Endometrial microvascular endothelial cells (primary cell): ENCODE data around the gene TMEM222. TPM values are rescaled to one million over a fixed set of nuclear protein-coding genes. Genes with fewer than 3 reads are reported as not detected.

Experiments
- in situ Hi-C: cut with HindIII; loops from 2 replicates; pipeline ENCODE4 v1.10.0; 2017; ENCODE audit warnings: low sequenced_read_pairs, low pct_unique_long_range_greater_than_20kb; ENCODE audit errors: inconsistent ontology term
- total RNA-seq: library from RNA; depleted of rRNA; stranded (reverse); fragments of >200 nt; gene quantifications from one replicate; pipeline ENCODE4 v1.2.3, GENCODE V29; 2015; ENCODE audit errors: inconsistent ontology term

TMEM222 gene
- total RNA-seq, 1 donor from 2014 or later = 29.5 TPM

DNA sequence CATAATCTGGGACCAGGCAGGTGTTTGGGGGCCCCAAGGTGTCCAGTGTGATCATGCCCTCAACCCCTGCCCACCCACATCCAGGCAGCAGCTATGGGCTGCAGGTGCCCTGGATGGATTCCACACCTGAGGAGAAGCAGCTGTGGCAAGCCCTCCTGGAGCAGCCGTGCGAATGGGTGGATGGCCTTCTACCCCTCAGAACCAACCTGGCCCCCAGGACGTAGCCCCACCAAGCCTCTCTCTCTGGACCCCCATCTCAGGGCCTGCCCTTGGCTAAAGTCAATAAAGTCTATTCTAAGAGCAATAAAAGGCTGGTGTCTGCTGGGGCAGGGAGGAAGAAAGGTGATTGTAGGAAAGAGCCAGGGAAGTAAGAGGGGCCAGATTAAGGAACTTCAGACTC lies 31.7 kb downstream of the TMEM222 start:
- in situ Hi-C loops = no loop called here

- in situ Hi-C loops = no loop called here
Observed at GRCh38 chr1:27355683-27356082, 33.7 kb downstream of the TMEM222 start.

GRCh38 chr1:27356277-27356618 lies 34.3 kb downstream of the TMEM222 start:
- in situ Hi-C loops = no loop called here

DNA sequence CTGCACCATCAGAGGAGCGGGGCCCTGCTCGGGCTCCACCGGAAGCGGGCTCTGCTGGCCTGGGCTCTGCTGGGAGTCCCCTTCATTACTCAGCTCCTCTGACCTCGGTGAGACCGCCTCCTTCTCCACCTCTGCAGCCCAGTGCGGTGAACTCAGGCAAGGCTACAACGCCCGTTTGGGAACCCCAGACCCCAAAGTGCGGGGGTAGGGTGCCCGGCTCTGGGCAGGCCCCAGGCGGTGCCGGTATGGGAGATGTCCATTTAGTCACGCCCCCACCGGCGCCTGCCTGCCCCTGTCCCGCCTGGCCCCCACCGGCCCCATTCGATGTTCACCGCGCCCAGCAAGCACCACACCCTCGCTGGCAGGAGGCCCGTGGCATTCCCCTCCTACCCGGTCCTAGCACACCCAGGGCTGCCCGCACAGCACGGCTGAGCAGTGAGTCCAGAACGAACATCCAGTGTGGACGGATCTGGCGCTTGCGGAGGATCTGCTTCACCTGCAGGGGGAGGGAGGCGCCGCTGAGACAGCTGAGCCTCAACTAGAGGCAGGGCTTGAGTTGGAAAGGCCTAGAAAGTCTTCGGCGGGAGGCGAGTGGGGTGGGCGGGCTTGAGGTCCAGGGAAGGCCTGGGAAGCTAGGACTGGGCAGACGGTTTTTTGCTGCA lies 34.8 kb downstream of the TMEM222 start:
- in situ Hi-C loops = no loop called here

- in situ Hi-C loops = no loop called here
Observed at GRCh38 chr1:27357281-27358037, 35.5 kb downstream of the TMEM222 start.

GRCh38 chr1:27358038-27358927 lies 36.3 kb downstream of the TMEM222 start:
- in situ Hi-C loops = no loop called here

DNA sequence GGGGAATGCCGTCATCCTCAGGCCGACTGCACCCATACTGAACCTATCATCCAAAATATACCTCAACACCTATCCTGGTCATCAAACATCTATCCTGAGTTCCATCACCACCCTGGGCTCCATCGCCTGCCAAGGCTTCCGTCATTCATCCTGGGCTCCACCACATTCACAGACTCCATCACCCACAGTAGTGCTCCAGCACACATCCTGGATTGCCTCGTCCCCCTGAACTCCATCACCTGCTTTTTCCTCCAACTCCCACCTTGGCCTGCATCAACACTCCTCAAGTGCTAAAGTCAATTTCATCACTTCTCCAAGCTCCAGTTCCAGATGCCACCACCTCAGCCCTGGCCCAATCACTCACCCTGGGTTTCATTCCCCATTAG lies 37.0 kb downstream of the TMEM222 start:
- in situ Hi-C loops = no loop called here

- in situ Hi-C loops = no loop called here
Observed at GRCh38 chr1:27359822-27360158, 37.8 kb downstream of the TMEM222 start.

GRCh38 chr1:27360159-27361043 lies 38.4 kb downstream of the TMEM222 start:
- in situ Hi-C loops = no loop called here

DNA sequence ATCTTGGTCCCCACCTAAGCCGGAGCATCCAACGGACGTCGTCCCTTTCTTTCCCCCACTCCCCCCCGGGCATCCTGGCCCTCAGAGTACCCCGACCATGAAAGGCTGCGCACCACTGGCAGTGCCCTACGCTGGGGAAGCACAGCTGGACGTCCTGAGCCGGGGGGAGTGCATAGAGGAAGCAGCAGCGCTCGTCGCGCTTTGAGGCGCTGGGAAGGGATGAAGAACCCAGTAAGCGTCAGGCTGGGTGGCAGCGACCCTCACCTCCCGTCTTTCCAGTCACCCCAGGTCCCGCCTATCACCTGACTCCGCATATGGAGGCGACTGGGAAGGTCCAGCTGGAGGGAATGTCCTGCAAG lies 39.1 kb downstream of the TMEM222 start:
- in situ Hi-C loops = no loop called here

- in situ Hi-C loops = no loop called here
Observed at GRCh38 chr1:27361553-27361952, 39.6 kb downstream of the TMEM222 start.

- in situ Hi-C loops = no loop called here
Observed at GRCh38 chr1:27363766-27364695, 42.1 kb downstream of the TMEM222 start.

DNA sequence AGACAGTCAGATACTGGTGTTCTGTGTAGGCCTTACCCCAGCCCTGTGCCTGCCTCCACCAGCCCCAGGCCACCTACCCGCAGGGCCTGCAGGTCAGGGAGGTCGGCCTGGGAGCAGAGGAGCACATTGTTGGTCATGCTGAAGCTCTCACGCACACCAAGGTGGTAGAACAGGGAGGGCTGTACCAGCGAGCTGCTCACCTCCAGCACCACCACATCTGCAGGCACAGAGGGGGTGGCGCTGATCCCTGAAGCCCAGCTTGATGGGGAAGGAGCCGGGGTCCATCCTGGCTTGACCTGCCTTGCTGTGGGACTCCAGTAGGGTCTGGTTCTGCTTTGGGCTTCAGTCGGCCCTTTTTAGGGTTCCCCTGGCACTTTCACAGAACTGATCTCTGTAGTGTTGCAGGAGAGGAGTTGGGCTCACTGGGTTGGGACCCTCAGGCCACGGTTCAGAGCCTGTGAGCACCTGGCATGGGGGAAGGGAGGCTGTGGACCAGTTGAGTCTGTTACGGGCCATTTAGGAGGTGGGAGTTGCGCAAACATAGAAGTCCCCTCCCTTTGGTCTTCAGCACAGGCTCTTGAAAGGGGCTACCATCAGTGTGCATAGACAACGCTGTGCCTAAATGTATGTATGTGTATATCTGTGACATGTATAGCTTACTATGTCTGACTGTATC lies 42.9 kb downstream of the TMEM222 start:
- in situ Hi-C loops = no loop called here

DNA sequence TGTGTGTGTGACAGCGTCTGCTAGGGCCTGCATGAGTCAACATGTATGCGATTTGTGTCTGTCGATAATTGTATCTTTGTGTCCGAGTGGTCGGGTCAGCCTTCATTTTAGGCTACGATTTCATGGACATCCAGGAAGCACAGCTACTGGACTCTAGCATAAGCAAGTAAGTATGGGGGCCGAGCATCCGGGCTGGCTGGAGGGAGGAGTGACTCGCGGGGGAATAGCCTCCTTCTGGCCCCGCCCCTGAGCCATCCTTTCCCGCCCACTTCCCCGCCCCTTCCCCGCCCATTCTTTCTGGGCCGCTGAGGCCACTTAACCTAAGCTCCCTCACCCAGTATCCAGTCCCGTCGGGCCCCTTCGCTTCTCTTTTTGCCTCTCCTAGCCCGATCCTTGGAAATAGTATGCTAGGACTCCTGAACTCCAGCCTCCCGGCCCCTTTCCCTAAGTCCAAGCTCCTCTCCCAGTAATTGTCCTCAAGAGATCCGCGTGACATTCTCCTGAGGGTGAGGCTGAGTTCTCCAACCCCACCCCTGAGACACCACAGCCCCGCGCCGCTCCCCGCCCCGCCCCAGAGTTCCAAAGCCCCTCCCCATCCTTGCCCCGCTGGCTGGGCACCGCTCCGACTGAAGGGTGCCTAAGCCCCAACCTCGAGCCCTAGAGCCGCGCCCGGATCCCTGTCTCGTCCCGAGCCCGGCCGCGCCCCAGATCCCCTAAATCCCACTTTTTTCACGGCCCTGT lies 43.6 kb downstream of the TMEM222 start:
- in situ Hi-C loops = no loop called here

GRCh38 chr1:27366113-27366410 lies 44.1 kb downstream of the TMEM222 start:
- in situ Hi-C loops = no loop called here

GRCh38 chr1:27366411-27367159 lies 44.6 kb downstream of the TMEM222 start, which contains the start of gene MAP3K6:
MAP3K6 (minus strand) TSS chr1:27366961; CDS start chr1:27366597, 364 bp downstream.
- in situ Hi-C loops = no loop called here
